Measurements from ENCODE around the gene SNTB2. TPM values are rescaled to one million over a fixed set of nuclear protein-coding genes. Genes with fewer than 3 reads are reported as not detected.

SNTB2 gene
- total RNA-seq, 1 donor from 2014 or later = 5.8 TPM

DNA sequence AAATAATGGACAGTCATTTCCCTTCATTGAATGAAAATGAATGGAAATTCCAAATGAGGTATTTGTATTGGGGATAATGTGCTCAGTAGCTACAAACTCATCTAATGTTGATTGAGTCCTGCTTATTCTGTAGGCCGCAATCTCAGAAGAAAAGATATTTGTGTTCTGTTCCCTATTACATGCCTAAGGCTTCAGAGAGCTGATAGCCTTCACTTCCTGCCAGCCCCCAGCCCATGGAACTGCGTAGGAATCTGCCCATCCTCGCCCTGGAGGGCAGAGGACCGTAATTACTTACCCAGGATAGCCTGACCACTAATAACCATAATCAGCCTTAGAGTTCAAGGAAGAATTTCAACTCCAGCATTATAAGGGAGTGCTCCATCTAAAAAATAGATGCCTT lies 17.9 kb upstream of the SNTB2 start:
- no peak for DNase-seq (ENCODE audit: low read depth)
- H3K4me3 ChIP-seq (ENCODE audit: low read depth, low read length) = no peak overlapping the region
- TF ChIP-seq, protein P1, sequence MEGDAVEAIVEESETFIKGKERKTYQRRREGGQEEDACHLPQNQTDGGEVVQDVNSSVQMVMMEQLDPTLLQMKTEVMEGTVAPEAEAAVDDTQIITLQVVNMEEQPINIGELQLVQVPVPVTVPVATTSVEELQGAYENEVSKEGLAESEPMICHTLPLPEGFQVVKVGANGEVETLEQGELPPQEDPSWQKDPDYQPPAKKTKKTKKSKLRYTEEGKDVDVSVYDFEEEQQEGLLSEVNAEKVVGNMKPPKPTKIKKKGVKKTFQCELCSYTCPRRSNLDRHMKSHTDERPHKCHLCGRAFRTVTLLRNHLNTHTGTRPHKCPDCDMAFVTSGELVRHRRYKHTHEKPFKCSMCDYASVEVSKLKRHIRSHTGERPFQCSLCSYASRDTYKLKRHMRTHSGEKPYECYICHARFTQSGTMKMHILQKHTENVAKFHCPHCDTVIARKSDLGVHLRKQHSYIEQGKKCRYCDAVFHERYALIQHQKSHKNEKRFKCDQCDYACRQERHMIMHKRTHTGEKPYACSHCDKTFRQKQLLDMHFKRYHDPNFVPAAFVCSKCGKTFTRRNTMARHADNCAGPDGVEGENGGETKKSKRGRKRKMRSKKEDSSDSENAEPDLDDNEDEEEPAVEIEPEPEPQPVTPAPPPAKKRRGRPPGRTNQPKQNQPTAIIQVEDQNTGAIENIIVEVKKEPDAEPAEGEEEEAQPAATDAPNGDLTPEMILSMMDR (conservative IDR thresholded peaks at IDR 0.05; ENCODE audit: low read depth, low read length) = no peak

DNA sequence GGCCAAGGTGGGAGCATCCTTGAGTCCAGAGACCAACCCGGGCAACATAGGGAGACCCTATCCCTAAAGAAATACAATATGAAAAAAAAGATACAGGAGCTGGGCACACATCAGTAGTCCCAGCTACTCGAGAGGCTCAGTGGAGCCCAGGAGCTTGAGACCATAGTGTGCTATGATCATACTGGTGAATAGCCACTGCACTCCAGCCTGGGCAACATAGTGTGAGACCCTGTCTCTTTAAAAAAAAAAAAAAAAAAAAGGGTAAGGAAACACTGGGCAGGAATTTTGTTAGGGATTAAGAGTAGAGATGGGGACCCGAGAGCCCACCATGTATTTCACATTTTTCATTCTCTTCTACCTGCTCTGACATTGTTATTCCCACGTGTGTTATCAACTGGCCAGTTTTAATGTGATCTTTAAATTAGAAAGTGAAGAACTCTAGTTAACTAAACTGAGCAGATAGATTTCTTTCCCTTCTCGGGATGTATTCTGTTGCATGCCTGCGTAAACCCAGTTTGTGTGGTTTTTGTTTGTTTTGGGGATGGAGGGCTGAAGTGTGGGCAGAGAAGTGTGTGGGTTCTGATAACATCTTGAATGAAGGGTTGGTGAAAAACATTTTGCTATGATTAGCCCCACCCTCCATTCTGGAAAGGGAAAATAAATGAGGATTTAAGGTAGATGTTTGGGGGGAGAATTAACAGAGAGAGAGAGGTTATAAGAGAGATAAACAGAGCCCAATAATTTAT lies 17.2 kb upstream of the SNTB2 start:
- TF ChIP-seq, protein P1 (conservative IDR thresholded peaks at IDR 0.05; ENCODE audit: low read depth, low read length) = no peak
- H3K4me3 ChIP-seq (ENCODE audit: low read depth, low read length) = no peak overlapping the region
- DNase-seq (ENCODE audit: low read depth) = no peak

DNA sequence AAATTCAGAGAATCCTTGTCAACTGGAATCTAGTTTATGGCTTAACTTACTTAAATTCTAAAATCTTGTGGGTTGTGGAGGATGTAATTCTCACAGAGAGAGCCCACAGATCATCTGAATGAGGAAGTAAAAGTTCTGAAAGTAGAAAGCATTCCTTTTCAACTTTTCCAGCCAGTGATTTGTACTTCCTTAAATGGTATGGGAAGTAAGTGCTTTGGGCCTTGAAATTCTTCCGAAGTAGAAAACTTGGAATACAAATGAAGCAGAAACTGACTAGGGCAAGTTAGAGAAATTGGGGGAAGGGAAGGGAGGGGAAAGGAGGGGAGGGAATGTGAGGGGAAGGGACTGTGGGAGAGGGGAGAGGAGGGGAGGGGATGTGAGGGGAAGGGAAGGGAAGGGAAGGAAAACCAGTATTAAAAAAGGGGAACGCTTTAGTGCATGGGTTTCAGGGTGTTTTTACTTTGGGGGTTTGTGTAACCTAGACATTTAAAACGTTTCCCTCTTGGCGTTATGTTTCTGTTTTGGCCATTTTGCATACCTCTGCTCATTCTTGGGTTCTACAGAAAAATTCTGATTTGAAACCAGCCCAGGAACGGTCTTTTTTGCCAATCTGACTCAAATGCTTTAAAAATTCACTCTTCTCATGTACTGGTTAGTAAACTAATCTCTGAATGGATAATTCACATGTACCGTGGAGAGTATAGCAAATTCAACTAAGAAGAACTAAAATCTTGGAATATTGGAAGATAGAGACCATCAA lies 15.5 kb upstream of the SNTB2 start:
- no peak overlapping the region for H3K4me3 ChIP-seq (ENCODE audit: low read depth, low read length)
- no peak for DNase-seq (ENCODE audit: low read depth)
- TF ChIP-seq, protein P1 (conservative IDR thresholded peaks at IDR 0.05; ENCODE audit: low read depth, low read length) = no peak

DNA sequence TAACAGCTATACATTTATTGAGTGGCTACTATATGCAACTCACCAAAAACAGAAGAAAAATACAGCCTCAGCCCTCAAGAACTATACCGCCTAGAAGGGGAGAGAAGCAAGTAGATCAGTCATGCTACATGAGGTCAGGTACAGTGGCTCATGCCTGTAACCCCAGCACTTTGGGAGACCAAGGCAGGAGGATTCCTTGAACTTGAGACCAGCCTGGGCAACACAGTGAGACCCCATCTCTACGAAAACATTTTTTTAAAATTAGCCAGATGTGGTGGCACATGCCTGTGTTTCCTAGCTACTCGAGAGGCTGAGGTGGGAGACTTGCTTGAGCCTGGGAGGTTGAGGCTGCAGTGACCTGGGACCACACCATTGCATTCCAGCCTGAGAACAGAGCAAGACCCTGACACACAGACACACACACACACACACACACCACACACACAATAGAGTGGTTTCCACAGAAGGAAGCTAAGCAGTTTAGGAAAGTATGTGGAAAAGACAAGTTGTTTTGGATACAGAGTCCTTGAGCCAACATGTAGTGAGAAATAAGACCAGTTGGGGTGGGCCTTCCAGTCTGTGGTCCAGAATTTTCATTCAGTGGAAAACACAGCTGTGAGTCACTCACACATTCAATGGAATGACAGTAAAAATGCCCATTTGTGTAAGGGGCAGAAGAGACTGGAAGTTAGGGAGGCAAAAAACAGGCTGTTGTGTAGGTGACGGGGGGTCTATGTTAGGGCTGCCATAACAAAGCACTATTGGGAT lies 10.7 kb upstream of the SNTB2 start:
- TF ChIP-seq, protein P1 (conservative IDR thresholded peaks at IDR 0.05; ENCODE audit: low read depth, low read length) = no peak
- no peak overlapping the region for H3K4me3 ChIP-seq (ENCODE audit: low read depth, low read length)
- DNase-seq (ENCODE audit: low read depth) = no peak

DNA sequence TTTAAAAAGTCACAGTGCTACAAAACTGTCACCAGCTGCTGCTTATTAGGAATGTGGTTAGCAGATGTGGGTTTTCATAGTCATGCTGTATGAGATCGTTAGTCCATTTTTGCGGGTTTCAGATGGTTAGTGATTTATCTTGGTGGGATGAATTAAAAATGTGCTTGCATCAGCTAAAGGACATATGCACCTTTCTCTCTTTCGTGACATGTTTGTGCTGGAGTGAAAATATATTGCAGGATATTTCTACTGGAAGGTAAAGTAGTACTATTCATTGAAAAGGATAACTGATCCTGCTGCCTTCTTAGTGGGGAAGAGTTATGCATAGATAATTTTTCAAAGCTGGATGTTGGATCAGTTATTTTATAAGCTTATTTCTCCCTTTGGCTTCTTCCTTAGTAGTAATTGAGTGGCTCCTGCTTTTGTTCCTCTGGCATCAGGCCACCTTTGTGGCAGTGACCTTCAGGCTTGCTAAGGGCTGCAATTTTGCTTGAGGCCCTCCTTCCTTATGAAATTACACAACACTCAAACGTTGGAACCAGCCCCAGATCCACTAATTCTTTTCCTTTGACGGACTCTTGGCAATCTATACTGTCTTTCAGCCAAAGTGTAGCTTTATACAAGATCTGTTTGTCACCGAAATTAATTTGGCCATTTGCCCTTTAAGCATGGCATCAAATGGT lies 7.5 kb upstream of the SNTB2 start:
- no peak overlapping the region for H3K4me3 ChIP-seq (ENCODE audit: low read depth, low read length)
- TF ChIP-seq, protein P1 (conservative IDR thresholded peaks at IDR 0.05; ENCODE audit: low read depth, low read length) = no peak
- no peak for DNase-seq (ENCODE audit: low read depth)

DNA sequence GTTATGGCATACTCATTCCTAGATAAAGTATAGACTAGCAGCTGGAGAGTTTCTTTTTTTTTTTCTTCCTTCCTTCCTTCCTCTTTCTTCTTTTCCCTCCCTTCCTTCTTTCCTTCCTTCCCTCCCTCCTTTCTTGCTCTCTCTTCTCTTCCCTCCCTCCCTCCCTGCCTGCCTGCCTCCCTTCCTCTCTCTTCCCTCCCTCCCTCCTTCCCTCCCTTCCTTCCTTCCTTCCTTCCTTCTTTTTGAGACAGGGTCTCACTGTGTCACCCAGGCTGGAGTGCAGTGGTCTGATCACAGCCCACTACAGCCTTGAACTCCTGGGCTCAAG lies 7.0 kb upstream of the SNTB2 start:
- TF ChIP-seq, protein P1 (conservative IDR thresholded peaks at IDR 0.05; ENCODE audit: low read depth, low read length) = no peak
- DNase-seq (ENCODE audit: low read depth) = no peak
- no peak overlapping the region for H3K4me3 ChIP-seq (ENCODE audit: low read depth, low read length)
